Upper lobe of right lung (tissue), 1 donor: Measurements from ENCODE around the gene POLQ. TPM values are rescaled to one million over a fixed set of nuclear protein-coding genes. Genes with fewer than 3 reads are reported as not detected.
"Not testable (repeated sequence)": the region's sequence is repeated elsewhere in the genome, so short reads cannot be mapped to it uniquely, and the experiment has no call there.

Source experiments
- ATAC-seq: fragments of 200-7000 bp; cut with Tn5 transposase; one replicate; pipeline ENCODE4 v1.9.1; 2020; ENCODE audit warnings: mild to moderate bottlenecking, moderate library complexity
- DNase-seq: peaks from one replicate; pipeline ENCODE4 v3.0.0-alpha.2; 2020
- H3K27ac ChIP-seq: fragments of 200-600 bp; one replicate; pipeline ENCODE4 v1.8.0; 2022
- H3K27me3 ChIP-seq: fragments of 200-600 bp; one replicate; pipeline ENCODE4 v1.8.0; 2022; ENCODE audit warnings: mild to moderate bottlenecking
- H3K36me3 ChIP-seq: fragments of 200-600 bp; one replicate; pipeline ENCODE4 v1.8.0; 2022
- H3K4me1 ChIP-seq: fragments of 200-600 bp; one replicate; pipeline ENCODE4 v1.8.0; 2022
- H3K4me3 ChIP-seq: fragments of 200-600 bp; one replicate; pipeline ENCODE4 v1.8.0; 2022; ENCODE audit warnings: mild to moderate bottlenecking
- H3K9me3 ChIP-seq: fragments of 200-600 bp; one replicate; pipeline ENCODE4 v1.8.0; 2022
- intact Hi-C: fragments of 100-400 bp; cut with DNase I; formaldehyde crosslinking; loops from one replicate; pipeline ENCODE4 v1.11.0; 2022
- long read RNA-seq: library from polyadenylated mRNA; unstranded; transcript quantifications from one replicate; pipeline ENCODE4 v2.0.0, GENCODE V29; 2021
- total RNA-seq: library from RNA; stranded (reverse); fragmentation: NEBNext Ultra II Directional; extraction: Animal tissue kit (Norgen Biotek cat#: 25700); gene quantifications from one replicate; pipeline ENCODE4 v1.2.1, GENCODE V29; 2021
- TF ChIP-seq, protein P1 (sequence below): fragments of 200-600 bp; IDR thresholded peaks from one replicate; pipeline ENCODE4 v1.8.0; 2022; ENCODE audit warnings: antibody characterized with exemption
- donor health status: DM: no; HTN: yes; CAD: no; lungs with severe emphysema.

The POLQ gene
- 0.55 TPM for total RNA-seq
- long read RNA-seq: 0 reads

DNA sequence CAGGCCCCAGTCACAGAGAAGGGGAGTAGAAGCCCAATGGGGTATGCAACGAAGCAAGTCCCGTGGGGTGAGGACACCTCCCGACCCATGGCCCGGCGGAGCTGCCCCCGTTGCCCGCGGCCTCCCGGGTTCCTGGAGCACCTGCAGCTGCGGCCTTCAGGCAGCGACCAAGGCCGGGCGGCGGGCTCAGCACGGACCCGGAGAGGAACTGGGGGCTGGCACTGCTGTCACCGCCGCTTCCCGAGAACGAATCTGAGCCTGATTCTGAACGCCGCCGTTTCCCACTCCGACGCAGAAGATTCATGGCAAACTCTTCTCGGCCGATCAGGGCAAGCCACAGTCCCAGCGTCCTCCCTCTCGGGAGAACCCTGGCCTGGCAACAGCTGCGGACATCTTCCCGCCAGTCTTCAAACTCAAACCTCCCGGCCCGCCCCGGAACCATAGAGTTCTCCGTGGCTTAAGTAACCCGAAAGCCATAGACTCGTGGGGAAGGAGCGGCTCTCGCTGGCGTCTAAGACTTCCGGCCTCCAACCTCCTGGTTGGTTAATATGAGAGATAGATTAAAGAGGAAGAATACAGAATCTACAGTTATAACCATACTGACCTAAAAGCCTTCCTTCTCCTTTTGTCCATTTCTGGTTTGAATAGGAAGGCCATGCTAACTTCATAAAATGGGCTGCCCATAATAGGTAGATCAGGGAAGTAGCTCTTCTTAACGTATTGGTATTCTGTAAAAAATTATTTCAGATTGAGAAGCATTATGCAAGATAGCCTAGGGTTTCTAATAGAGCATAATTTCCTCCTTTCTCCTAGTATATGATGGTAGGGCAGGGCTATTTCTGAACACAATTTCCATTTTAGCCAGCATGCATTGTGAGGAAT, at the start of gene POLQ:
Gene POLQ (minus strand): TSS at position 415 of the 882 bp plus-strand sequence. CDS start 111 bp downstream, at position 304.
- Histone ChIP-seq H3K36me3 (no peaks in the 10 kb centered on the region), H3K27me3 (no peaks in the 10 kb centered on the region), H3K9me3 (no peaks in the 10 kb centered on the region), H3K4me1 (peaks cover 6% of the 10 kb centered on the region), H3K27ac (peak within 1 kb of the TSS; percentile 81), H3K4me3 (peak within 1 kb of the TSS; percentile 65)
- DNase-seq (peak; percentile 92), ATAC-seq (peak; percentile 100)
- TF ChIP-seq, protein P1, sequence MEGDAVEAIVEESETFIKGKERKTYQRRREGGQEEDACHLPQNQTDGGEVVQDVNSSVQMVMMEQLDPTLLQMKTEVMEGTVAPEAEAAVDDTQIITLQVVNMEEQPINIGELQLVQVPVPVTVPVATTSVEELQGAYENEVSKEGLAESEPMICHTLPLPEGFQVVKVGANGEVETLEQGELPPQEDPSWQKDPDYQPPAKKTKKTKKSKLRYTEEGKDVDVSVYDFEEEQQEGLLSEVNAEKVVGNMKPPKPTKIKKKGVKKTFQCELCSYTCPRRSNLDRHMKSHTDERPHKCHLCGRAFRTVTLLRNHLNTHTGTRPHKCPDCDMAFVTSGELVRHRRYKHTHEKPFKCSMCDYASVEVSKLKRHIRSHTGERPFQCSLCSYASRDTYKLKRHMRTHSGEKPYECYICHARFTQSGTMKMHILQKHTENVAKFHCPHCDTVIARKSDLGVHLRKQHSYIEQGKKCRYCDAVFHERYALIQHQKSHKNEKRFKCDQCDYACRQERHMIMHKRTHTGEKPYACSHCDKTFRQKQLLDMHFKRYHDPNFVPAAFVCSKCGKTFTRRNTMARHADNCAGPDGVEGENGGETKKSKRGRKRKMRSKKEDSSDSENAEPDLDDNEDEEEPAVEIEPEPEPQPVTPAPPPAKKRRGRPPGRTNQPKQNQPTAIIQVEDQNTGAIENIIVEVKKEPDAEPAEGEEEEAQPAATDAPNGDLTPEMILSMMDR: no peak
- intact Hi-C loops: no loop called here

DNA sequence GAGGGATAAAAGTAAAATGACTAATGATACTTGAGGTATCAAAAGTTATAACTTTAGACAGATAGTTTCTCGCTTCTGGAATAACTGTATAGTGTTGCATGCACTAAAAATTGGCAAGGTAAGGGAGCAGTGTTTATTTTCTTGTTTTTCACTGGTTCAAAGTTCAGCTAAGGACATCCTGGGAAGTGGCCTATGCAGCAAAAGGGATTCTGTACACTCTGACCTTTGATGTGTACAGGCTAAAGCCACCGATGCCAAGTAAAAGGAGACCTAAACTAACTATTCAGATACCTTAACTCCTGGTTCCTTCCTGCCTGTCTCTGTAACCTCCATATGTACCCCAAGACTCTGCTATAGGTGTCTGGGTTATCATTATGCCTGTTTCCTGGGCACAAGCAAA, 49.1 kb upstream of the POLQ start:
- Histone ChIP-seq H3K27me3 (no peaks in the 10 kb centered on the region), H3K4me3 (no peak overlapping the region), H3K27ac (no peak overlapping the region), H3K36me3 (no peaks in the 10 kb centered on the region), H3K4me1 (no peaks in the 10 kb centered on the region), H3K9me3 (no peaks in the 10 kb centered on the region)
- DNase-seq (no peak), ATAC-seq (no peak)
- intact Hi-C loops: no loop called here
- TF ChIP-seq, protein P1: no peak

DNA sequence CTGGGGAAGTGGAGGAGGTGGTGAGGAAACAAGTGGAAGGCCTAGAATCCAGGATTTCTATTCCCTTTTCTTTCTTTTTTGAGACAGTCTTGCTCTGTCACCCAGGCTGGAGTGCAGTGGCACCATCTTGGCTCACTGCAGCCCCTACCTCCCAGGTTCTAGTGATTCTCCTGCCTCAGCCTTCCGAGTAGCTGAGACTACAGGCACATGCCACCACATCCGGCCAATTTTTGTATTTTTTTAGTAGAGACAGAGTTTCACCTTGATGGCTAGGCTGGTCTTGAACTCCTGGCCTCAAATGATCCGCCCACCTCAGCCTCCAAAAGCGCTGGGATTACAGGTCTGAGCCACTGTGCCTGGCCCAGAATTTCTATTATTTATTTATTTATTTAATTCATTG, 48.0 kb upstream of the POLQ start:
- H3K4me3 ChIP-seq, H3K4me1 ChIP-seq, H3K27me3 ChIP-seq, H3K9me3 ChIP-seq, ATAC-seq, DNase-seq, intact Hi-C loops, H3K36me3 ChIP-seq, H3K27ac ChIP-seq: not testable (repeated sequence)

DNA sequence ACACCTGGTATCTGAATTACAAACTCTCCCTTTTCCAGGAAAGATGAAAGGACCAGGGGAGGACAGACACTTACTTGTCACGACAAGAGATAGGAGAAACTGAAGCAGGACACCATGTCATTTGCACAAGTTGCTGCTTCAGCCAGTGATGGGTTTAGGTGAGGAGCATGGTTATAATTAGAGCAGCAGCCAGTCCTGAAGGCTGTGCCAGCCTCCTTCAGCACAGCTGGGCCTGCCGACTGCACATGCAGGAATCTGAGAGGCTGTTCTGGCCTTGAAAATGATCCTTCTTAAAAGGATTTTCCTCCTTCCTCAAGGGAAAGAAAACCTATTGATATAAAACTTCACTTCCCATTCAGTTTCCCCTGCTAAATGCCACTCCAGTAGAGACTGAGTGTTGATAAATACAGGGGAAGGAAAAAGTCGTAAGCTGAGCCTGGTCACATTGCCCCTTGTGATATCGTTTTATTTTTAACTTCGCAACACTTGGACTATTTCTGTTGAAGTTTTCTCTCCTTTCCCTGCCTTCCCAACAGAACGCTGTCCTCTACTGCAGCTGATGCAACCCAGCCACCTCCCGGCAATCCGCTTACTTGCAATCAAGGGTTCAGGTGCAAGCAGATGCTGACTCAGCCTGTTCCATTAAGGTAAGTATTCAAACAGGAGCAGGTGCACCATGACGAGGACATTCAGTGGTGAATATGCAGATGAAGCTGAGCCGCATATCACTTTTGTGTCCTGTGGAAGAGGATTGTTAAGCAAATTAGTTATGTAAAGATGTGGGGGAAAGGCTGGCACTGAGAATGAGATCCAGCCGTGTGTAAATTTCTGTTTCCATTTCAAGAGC, 47.3 kb upstream of the POLQ start, which contains the start of gene FBXO40:
Gene FBXO40 (plus strand): TSS at position 524 of the 847 bp plus-strand sequence. CDS start 27,197 bp downstream, outside the sequence.
- TF ChIP-seq, protein P1: no peak
- Histone ChIP-seq H3K27me3 (no peaks in the 10 kb centered on the region), H3K27ac (no peak within 1 kb of the TSS), H3K36me3 (no peaks in the 10 kb centered on the region), H3K9me3 (no peaks in the 10 kb centered on the region), H3K4me3 (no peak within 1 kb of the TSS), H3K4me1 (no peaks in the 10 kb centered on the region)
- peak; percentile 43 for ATAC-seq
- intact Hi-C loops: no loop called here
- no peak for DNase-seq

DNA sequence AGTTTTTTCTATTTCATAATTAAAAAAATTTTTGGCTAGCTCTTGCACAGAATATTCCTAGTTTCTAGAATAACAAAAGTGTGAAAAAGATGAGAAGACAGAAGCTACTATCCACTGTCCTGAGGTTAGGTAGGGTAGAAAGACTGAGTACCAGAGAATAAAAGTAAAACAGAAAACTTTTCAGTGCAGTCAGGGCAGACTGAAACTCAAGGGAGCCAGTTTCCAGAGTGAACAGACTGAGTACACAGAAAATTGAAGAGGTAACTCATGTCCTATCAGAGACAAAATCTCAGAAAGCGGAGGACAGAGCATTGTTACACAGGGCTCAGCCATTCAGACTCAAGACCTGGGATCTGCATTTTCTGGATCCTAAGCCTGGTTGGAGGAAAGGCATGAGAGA, 38.6 kb upstream of the POLQ start:
- Histone ChIP-seq H3K27ac (no peak overlapping the region), H3K9me3 (no peaks in the 10 kb centered on the region), H3K4me1 (no peaks in the 10 kb centered on the region), H3K27me3 (no peaks in the 10 kb centered on the region), H3K36me3 (no peaks in the 10 kb centered on the region), H3K4me3 (no peak overlapping the region)
- intact Hi-C loops: no loop called here
- DNase-seq (no peak), ATAC-seq (no peak)
- TF ChIP-seq, protein P1: no peak

DNA sequence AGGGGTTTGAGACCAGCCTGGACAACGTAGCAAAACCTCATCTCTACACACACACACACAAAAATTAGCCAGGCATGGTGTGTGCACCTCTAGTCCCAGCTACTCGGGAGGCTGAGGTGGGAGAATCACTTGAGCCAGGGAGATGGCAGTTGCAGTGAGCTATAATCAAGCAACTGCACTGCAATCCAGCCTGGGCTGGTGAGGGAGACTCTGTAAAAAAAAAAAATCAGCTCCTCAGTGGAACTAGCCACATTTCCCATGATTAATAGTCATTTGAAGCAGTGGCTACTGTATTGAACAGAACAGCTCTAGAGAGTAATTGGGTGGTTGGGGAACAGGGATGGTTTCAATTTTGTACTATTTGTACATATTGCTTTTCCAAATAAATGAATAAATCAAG, 35.9 kb upstream of the POLQ start:
- H3K9me3 ChIP-seq: no peaks in the 10 kb centered on the region
- intact Hi-C loops: no loop called here
- no peaks in the 10 kb centered on the region for H3K4me1 ChIP-seq
- ATAC-seq (no peak), DNase-seq (no peak)
- H3K27ac ChIP-seq: no peak overlapping the region
- TF ChIP-seq, protein P1: no peak
- no peaks in the 10 kb centered on the region for H3K36me3 ChIP-seq
- no peaks in the 10 kb centered on the region for H3K27me3 ChIP-seq
- H3K4me3 ChIP-seq: no peak overlapping the region
